Hematopoietic multipotent progenitor cell (in vitro differentiated cells): ENCODE results near the gene KIF3C. TPM values are rescaled to one million over a fixed set of nuclear protein-coding genes. Genes with fewer than 3 reads are reported as not detected.
A peak's percentile ranks its signal among the peaks of the same experiment; 100 is the strongest.
"Not testable (repeated sequence)": the region's sequence is repeated elsewhere in the genome, so short reads cannot be mapped to it uniquely, and the experiment has no call there.

Experiments
- DNase-seq, 3 donors: peaks; one replicate each; pipeline ENCODE4 v3.0.0-alpha.2; 2011 to 2015; ENCODE audit warnings: low read depth in 2 of 3, low spot score in 2 of 3
- total RNA-seq: library from RNA; depleted of rRNA; stranded (reverse); fragments of >200 nt; gene quantifications from one replicate; pipeline ENCODE4 v1.2.3, GENCODE V29; 2012

Gene KIF3C
- total RNA-seq, 1 donor = 8.1 TPM

GRCh38 chr2:25920786-25921415 lies 61.4 kb downstream of the KIF3C start:
- DNase-seq = no peak

- no peak for DNase-seq
Measured at GRCh38 chr2:25920336-25920735, 62.0 kb downstream of the KIF3C start.

- DNase-seq = no peak
Measured at GRCh38 chr2:25917832-25918231, 64.5 kb downstream of the KIF3C start.

- not testable (repeated sequence) for DNase-seq
Measured at GRCh38 chr2:25917411-25917810, 64.9 kb downstream of the KIF3C start.

GRCh38 chr2:25915944-25916772 lies 66.1 kb downstream of the KIF3C start:
- peak in 2 of 3 donors; percentile 83 to 94 for DNase-seq

- not testable (repeated sequence) for DNase-seq
Measured at GRCh38 chr2:25915411-25915810, 66.9 kb downstream of the KIF3C start.

- DNase-seq = not testable (repeated sequence)
Measured at GRCh38 chr2:25913696-25913973, 68.7 kb downstream of the KIF3C start.

GRCh38 chr2:25912851-25913695 lies 69.2 kb downstream of the KIF3C start:
- no peak for DNase-seq

- not testable (repeated sequence) for DNase-seq
Measured at GRCh38 chr2:25909574-25909973, 72.7 kb downstream of the KIF3C start.

- DNase-seq = no peak
Measured at GRCh38 chr2:25905126-25905525, 77.2 kb downstream of the KIF3C start.

- DNase-seq = no peak
Measured at GRCh38 chr2:25903216-25903776, 79.0 kb downstream of the KIF3C start.

- DNase-seq = no peak
Measured at GRCh38 chr2:25899404-25899970, 82.8 kb downstream of the KIF3C start.

- DNase-seq = peak in 1 of 3 donors; percentile 50
Measured at GRCh38 chr2:25897506-25897905, 84.8 kb downstream of the KIF3C start.

GRCh38 chr2:25896308-25896707 lies 86.0 kb downstream of the KIF3C start:
- DNase-seq = not testable (repeated sequence)

GRCh38 chr2:25895610-25896009 lies 86.7 kb downstream of the KIF3C start:
- DNase-seq = no peak

- no peak for DNase-seq
Measured at GRCh38 chr2:25895018-25895417, 87.3 kb downstream of the KIF3C start.

- DNase-seq = no peak
Measured at GRCh38 chr2:25894135-25894830, 88.0 kb downstream of the KIF3C start.

GRCh38 chr2:25891672-25892071 lies 90.6 kb downstream of the KIF3C start:
- DNase-seq = no peak

- DNase-seq = no peak
Measured at GRCh38 chr2:25887624-25888242, 94.6 kb downstream of the KIF3C start.

GRCh38 chr2:25885933-25886332 lies 96.4 kb downstream of the KIF3C start:
- DNase-seq = no peak
